ENCODE measurements around the gene TTC12. TPM values are rescaled to one million over a fixed set of nuclear protein-coding genes. Genes with fewer than 3 reads are reported as not detected.
A peak's percentile ranks its signal among the peaks of the same experiment; 100 is the strongest.

Gene TTC12
- total and polyA plus RNA-seq, 2 donors (not counting 3 experiments of a cell fraction or from before 2014, with no cell fraction given): 2.2 to 2.9 TPM

DNA sequence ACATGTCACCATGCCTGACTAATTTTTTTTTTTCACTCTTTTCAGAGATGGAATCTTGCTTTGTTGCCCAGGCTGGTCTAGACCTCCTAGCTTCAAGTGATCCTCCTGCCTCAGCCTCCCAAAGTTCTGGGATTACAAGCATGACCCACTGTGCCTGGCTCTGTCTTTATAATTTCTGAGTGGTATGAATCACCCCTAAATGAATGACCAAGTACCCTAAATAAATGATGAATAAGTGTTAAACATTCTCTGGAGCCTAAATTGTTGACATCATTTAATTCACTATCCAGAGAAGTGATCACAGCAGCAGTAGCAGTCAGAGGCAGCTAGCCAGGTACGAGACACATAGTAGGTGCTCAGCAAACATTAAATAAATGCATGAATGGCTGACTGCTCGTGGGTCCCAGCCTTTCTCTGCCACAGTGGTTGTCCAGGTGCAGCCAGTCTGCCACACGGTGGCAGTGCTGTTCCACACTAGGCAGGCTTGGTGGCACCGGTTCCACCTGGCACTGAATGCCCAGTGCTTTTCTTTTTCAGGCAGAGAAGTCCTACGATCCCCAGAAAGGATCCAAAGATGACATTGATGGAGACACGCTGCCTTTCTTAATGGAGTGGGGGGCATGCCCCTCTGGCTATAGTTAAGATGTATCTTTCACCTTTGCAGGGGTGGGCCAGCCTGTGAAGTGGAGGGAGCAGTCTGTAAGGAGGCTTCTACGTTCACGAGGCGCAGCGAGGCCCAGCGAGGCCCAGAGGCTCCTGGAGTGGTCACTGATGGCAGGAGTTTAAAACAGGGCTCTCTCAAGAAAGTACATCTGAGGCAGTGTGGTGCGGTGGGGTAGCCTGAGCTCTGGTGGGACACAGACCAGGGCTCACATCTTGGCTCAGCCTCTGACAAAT is 8.7 kb upstream of the TTC12 start:
- no TSS peak for BruUV-seq (replicated peaks)
- no peaks in the 10 kb centered on the region for H3K36me3 ChIP-seq (ENCODE audit: control insufficient read depth in 2 of 2, extremely low read depth in 1 of 2, insufficient read depth in 2 of 2, low read length in 2 of 2)
- no peaks in the 10 kb centered on the region for H3K9me1 ChIP-seq (replicated peaks; ENCODE audit: control insufficient read depth, extremely low read depth, insufficient read depth, low read length)
- DNase-seq (ENCODE audit: low read depth, low spot score): peak; percentile 60
- H3K4me2 ChIP-seq (ENCODE audit: insufficient read depth, low read length): no peak overlapping the region
- no peaks in the 10 kb centered on the region for H3K9me3 ChIP-seq (replicated peaks; ENCODE audit: control insufficient read depth, insufficient read depth, low read length)
- peaks cover 2 to 5% of the 10 kb centered on the region in 2 experiments for H3K27me3 ChIP-seq (ENCODE audit: control insufficient read depth in 2 of 2, insufficient read depth in 2 of 2, low read length in 2 of 2)
- H3K4me3 ChIP-seq (replicated peaks in 1 of 3; ENCODE audit: insufficient read depth in 1 of 3, low read depth in 1 of 3, low read length in 3 of 3): no peak overlapping the region
- H3K9ac ChIP-seq (replicated peaks; ENCODE audit: extremely low read depth, insufficient read depth, low read length): no peak overlapping the region
- no peaks in the 10 kb centered on the region for H4K20me1 ChIP-seq (replicated peaks; ENCODE audit: control insufficient read depth, extremely low read depth, insufficient read depth, low read length)
- dilution Hi-C loops (cut with MboI; ENCODE audit: extremely low pct_ligation_motif_present, low sequenced_read_pairs): no loop called here
- peak; percentile 88 for FAIRE-seq
- no peak overlapping the region for H2AFZ ChIP-seq (ENCODE audit: low read depth, low read length)
- ChIA-PET CTCF (interaction anchor here (0.7 to 5.1 kb wide), 10 partner anchors 9 to 718 kb away, joined by 3 to 67 read pairs (median 6); partner anchors contain the start of gene TTC12), POLR2A (no interaction called here)
- H3K27ac ChIP-seq (ENCODE audit: insufficient read depth, low read depth, low read length): no peak overlapping the region
- no peaks in the 10 kb centered on the region for H3K4me1 ChIP-seq (ENCODE audit: control insufficient read depth, extremely low read depth, insufficient read depth, low read length)
- TF ChIP-seq, protein P1, sequence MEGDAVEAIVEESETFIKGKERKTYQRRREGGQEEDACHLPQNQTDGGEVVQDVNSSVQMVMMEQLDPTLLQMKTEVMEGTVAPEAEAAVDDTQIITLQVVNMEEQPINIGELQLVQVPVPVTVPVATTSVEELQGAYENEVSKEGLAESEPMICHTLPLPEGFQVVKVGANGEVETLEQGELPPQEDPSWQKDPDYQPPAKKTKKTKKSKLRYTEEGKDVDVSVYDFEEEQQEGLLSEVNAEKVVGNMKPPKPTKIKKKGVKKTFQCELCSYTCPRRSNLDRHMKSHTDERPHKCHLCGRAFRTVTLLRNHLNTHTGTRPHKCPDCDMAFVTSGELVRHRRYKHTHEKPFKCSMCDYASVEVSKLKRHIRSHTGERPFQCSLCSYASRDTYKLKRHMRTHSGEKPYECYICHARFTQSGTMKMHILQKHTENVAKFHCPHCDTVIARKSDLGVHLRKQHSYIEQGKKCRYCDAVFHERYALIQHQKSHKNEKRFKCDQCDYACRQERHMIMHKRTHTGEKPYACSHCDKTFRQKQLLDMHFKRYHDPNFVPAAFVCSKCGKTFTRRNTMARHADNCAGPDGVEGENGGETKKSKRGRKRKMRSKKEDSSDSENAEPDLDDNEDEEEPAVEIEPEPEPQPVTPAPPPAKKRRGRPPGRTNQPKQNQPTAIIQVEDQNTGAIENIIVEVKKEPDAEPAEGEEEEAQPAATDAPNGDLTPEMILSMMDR (IDR thresholded peaks at IDR 0.05; ENCODE audit: extremely low read depth in 1 of 2, insufficient read depth in 1 of 2, low read depth in 1 of 2, low read length in 2 of 2): peak; percentile 84 to 94
- TF ChIP-seq MYC (IDR thresholded peaks at IDR 0.05; ENCODE audit: low read depth, low read length): no peak
- H3K79me2 ChIP-seq (ENCODE audit: control insufficient read depth, insufficient read depth, low read length): no peaks in the 10 kb centered on the region
- intact Hi-C loops (cut with micrococcal nuclease): loop anchor here (1.0 to 2.0 kb wide), 3 partner anchors 227 to 491 kb away; no protein-coding TSS in a partner anchor

DNA sequence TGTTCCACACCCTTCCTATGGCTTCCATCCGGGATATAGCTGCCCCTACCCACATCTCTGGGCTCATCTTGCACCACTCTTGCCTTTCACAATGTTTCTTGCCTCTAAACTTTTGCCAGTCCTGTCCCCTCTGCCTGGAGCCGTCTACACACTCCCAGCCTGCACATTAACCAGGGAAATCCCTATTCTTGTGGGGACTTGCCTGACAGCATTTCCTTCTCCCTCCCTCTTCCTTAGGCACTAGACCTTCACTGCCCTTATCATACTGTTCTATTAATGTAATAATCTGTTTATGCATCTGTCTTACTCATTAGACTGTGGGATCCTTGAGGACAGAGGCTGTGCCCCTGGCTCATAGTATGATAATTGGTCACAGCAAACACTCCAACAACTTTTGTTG is 5.8 kb upstream of the TTC12 start:
- Histone ChIP-seq H3K79me2 (ENCODE audit: control insufficient read depth, insufficient read depth, low read length) (no peaks in the 10 kb centered on the region), H3K4me3 (replicated peaks in 1 of 3; ENCODE audit: insufficient read depth in 1 of 3, low read depth in 1 of 3, low read length in 3 of 3) (no peak overlapping the region), H3K9ac (replicated peaks; ENCODE audit: extremely low read depth, insufficient read depth, low read length) (no peak overlapping the region), H3K4me1 (ENCODE audit: control insufficient read depth, extremely low read depth, insufficient read depth, low read length) (no peaks in the 10 kb centered on the region), H3K27ac (ENCODE audit: insufficient read depth, low read depth, low read length) (no peak overlapping the region), H3K9me3 (replicated peaks; ENCODE audit: control insufficient read depth, insufficient read depth, low read length) (no peaks in the 10 kb centered on the region), H3K4me2 (ENCODE audit: insufficient read depth, low read length) (no peak overlapping the region), H3K9me1 (replicated peaks; ENCODE audit: control insufficient read depth, extremely low read depth, insufficient read depth, low read length) (no peaks in the 10 kb centered on the region), H3K36me3 (ENCODE audit: control insufficient read depth in 2 of 2, extremely low read depth in 1 of 2, insufficient read depth in 2 of 2, low read length in 2 of 2) (no peaks in the 10 kb centered on the region), H4K20me1 (replicated peaks; ENCODE audit: control insufficient read depth, extremely low read depth, insufficient read depth, low read length) (no peaks in the 10 kb centered on the region), H3K27me3 (ENCODE audit: control insufficient read depth in 2 of 2, insufficient read depth in 2 of 2, low read length in 2 of 2) (peaks cover 2 to 5% of the 10 kb centered on the region in 2 experiments), H2AFZ (ENCODE audit: low read depth, low read length) (no peak overlapping the region)
- BruUV-seq (replicated peaks): no TSS peak
- TF ChIP-seq POLR2A (IDR thresholded peaks at IDR 0.05; ENCODE audit: low read depth, low read length) (no peak), JUN (IDR thresholded peaks at IDR 0.05; ENCODE audit: borderline replicate concordance, insufficient read depth, insufficient read length, low read depth) (no peak), POLR2AphosphoS5 (IDR thresholded peaks at IDR 0.05; ENCODE audit: insufficient read depth, low read depth, low read length) (no peak), EZH2 (IDR thresholded peaks at IDR 0.05; ENCODE audit: borderline replicate concordance, low read depth, low read length, severe bottlenecking) (no peak), FOS (IDR thresholded peaks at IDR 0.05; ENCODE audit: borderline replicate concordance, insufficient read depth, low read length) (no peak), GATA2 (IDR thresholded peaks at IDR 0.05; ENCODE audit: insufficient read depth, insufficient read length, low read depth, low read length) (no peak), MYC (IDR thresholded peaks at IDR 0.05; ENCODE audit: low read depth, low read length) (no peak)
- TF ChIP-seq, protein P2, sequence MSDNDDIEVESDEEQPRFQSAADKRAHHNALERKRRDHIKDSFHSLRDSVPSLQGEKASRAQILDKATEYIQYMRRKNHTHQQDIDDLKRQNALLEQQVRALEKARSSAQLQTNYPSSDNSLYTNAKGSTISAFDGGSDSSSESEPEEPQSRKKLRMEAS (IDR thresholded peaks at IDR 0.05; ENCODE audit: insufficient read depth, insufficient read length): no peak
- TF ChIP-seq, protein P1 (IDR thresholded peaks at IDR 0.05; ENCODE audit: extremely low read depth in 1 of 2, insufficient read depth in 1 of 2, low read depth in 1 of 2, low read length in 2 of 2): no peak
- dilution Hi-C loops (cut with MboI; ENCODE audit: extremely low pct_ligation_motif_present, low sequenced_read_pairs): no loop called here
- intact Hi-C loops (cut with micrococcal nuclease): no loop called here
- ChIA-PET POLR2A (no interaction called here), CTCF (interaction anchor here (0.9 to 1.3 kb wide), 2 partner anchors 10 to 223 kb away, joined by 3 to 7 read pairs; no protein-coding TSS in a partner anchor)
- DNase-seq (ENCODE audit: low read depth, low spot score) (no peak), FAIRE-seq (no peak)
